Left ventricle myocardium inferior (tissue), 1 donor: Measurements from ENCODE around the gene CTTN. TPM values are rescaled to one million over a fixed set of nuclear protein-coding genes. Genes with fewer than 3 reads are reported as not detected.

ENCODE experiments used
- DNase-seq: peaks from one replicate; pipeline ENCODE4 v3.0.0-alpha.2; 2020
- H3K27ac ChIP-seq: fragments of 200-600 bp; replicated peaks from 2 replicates; pipeline ENCODE4 v1.8.0; 2021
- H3K27me3 ChIP-seq: fragments of 200-600 bp; 2 replicates; pipeline ENCODE4 v1.8.0; 2021; ENCODE audit warnings: low read depth
- H3K36me3 ChIP-seq: fragments of 200-600 bp; 2 replicates; pipeline ENCODE4 v1.8.0; 2021
- H3K4me1 ChIP-seq: fragments of 200-600 bp; 2 replicates; pipeline ENCODE4 v1.8.0; 2021
- H3K4me3 ChIP-seq: fragments of 200-600 bp; 2 replicates; pipeline ENCODE4 v1.8.0; 2021; ENCODE audit warnings: mild to moderate bottlenecking, moderate library complexity
- H3K9me3 ChIP-seq: fragments of 200-600 bp; replicated peaks from 2 replicates; pipeline ENCODE4 v1.8.0; 2021
- intact Hi-C: fragments of 100-400 bp; cut with micrococcal nuclease; formaldehyde crosslinking; loops from one replicate; pipeline ENCODE4 v1.11.0; 2022
- total RNA-seq: library from RNA; stranded (reverse); fragmentation: NEBNext Ultra II Directional; extraction: Animal tissue kit (Norgen Biotek cat#: 25700); gene quantifications from one replicate; pipeline ENCODE4 v1.2.1, GENCODE V29; 2021
- TF ChIP-seq, protein P1 (sequence below): fragments of 200-600 bp; IDR thresholded peaks from 2 replicates; pipeline ENCODE4 v1.8.0; 2021; ENCODE audit warnings: antibody characterized with exemption, mild to moderate bottlenecking, borderline replicate concordance
- donor health status: DM: no; HTN: yes; CAD: no; lungs with severe emphysema.

The CTTN gene
- total RNA-seq, 1 donor from 2014 or later, result 144 TPM

GRCh38 chr11:70436501-70436860, 38.2 kb downstream of the CTTN start:
- Histone ChIP-seq H3K9me3 (no peaks in the 10 kb centered on the region), H3K27ac (no peak overlapping the region), H3K27me3 (no peaks in the 10 kb centered on the region), H3K4me1 (no peaks in the 10 kb centered on the region), H3K4me3 (no peak overlapping the region), H3K36me3 (peaks cover 77% of the 10 kb centered on the region)
- intact Hi-C loops, result no loop called here
- DNase-seq, result no peak
- TF ChIP-seq, protein P1, sequence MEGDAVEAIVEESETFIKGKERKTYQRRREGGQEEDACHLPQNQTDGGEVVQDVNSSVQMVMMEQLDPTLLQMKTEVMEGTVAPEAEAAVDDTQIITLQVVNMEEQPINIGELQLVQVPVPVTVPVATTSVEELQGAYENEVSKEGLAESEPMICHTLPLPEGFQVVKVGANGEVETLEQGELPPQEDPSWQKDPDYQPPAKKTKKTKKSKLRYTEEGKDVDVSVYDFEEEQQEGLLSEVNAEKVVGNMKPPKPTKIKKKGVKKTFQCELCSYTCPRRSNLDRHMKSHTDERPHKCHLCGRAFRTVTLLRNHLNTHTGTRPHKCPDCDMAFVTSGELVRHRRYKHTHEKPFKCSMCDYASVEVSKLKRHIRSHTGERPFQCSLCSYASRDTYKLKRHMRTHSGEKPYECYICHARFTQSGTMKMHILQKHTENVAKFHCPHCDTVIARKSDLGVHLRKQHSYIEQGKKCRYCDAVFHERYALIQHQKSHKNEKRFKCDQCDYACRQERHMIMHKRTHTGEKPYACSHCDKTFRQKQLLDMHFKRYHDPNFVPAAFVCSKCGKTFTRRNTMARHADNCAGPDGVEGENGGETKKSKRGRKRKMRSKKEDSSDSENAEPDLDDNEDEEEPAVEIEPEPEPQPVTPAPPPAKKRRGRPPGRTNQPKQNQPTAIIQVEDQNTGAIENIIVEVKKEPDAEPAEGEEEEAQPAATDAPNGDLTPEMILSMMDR, result no peak

DNA sequence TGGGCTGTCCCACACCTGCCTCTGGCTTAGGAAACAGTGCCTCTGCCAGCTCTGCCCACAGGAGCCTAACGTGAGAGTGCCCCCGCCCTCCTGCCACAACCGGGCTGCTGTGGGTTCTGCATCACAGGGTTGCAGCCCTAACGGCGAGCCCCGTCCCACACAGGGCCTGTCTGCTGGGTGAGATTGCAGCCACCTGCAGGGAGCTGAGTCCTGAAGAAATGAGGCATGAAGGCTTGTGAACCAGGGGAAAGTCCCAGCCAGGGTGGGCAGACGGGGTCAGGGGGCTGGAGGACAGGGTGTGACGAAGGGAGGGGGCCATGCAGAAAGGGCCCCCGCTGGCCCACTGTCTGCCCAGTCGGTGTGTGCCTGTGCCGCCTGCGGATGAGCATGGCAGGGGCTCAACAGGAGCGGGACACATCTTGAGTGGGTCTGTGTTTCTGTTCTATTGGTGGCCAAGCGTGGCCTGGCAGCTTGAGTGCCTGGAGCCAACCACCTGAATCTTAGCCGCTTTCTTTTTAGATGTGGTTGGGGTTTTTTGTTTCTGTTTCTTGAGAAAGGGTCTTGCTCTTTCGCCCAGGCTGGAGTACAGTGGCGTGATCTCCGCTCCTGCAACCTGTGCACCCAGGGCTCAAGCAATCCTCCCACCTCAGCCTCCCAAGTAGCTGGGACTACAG, 38.9 kb downstream of the CTTN start:
- Histone ChIP-seq H3K36me3 (peaks cover 69% of the 10 kb centered on the region), H3K27me3 (no peaks in the 10 kb centered on the region), H3K27ac (no peak overlapping the region), H3K4me1 (no peaks in the 10 kb centered on the region), H3K9me3 (no peaks in the 10 kb centered on the region), H3K4me3 (no peak overlapping the region)
- intact Hi-C loops, result no loop called here
- no peak for DNase-seq
- TF ChIP-seq, protein P1, result no peak

DNA sequence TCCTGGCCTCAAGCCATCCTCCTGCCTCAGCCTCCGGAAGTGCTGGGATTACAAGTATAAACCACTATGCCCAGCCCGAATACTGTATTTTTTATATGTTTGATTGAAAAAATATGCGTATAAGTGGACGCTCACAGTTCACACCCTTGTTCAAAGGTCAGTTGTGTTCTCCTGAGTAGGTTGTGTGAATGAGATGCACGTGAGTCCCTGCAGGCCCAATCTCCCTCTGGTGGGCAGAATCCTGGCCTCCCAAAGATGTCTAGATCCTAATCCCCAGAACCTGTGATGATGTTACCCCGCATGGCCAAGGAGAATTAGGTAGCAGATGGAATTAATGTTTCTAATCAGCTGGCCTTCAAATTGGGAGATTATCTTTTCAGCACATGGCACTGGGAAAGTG, 41.9 kb downstream of the CTTN start:
- H3K9me3 ChIP-seq, result no peaks in the 10 kb centered on the region
- H3K4me3 ChIP-seq, result no peak overlapping the region
- DNase-seq, result no peak
- H3K27ac ChIP-seq, result no peak overlapping the region
- peaks cover 40% of the 10 kb centered on the region for H3K36me3 ChIP-seq
- TF ChIP-seq, protein P1, result no peak
- intact Hi-C loops, result no loop called here
- no peaks in the 10 kb centered on the region for H3K4me1 ChIP-seq
- peaks cover under 1% of the 10 kb centered on the region for H3K27me3 ChIP-seq

DNA sequence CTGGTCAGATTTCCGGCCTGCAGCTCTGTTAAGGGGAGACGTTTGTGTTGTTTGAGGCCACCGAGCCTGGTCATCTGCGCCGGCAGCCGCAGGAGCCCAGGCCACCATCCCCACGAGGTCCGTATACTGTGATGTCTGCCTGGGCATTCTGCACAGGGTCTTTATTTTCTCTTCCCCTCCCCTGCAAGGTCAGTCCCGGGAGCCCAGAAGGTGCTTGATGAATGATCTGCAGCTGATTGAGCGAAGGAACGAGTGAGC, 45.4 kb downstream of the CTTN start:
- Histone ChIP-seq H3K36me3 (peaks cover 9% of the 10 kb centered on the region), H3K4me3 (no peak overlapping the region)
- intact Hi-C loops, result no loop called here

DNA sequence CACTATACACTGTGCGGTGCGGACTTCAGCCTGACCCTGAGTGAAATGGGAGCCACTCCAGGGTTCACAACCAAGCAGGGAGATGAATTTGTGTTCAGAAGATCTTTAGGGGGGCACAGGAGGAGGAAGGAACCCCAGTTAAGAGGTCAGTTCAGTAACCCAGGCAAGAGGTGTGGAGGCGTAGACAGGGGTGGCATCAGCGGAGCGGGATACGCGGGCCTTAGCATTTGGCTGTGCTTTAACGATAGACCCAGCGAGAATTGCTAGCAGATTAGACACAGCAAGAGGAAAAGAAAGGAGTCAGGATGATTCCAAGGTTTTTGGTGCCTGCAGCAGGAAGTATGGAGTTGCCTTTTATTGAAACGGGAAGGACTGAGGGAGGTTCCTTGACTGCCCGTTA, 46.8 kb downstream of the CTTN start:
- no peaks in the 10 kb centered on the region for H3K36me3 ChIP-seq
- H3K9me3 ChIP-seq, result peaks cover 21% of the 10 kb centered on the region
- peaks cover 7% of the 10 kb centered on the region for H3K27me3 ChIP-seq
- DNase-seq, result no peak
- TF ChIP-seq, protein P1, result no peak
- H3K4me1 ChIP-seq, result no peaks in the 10 kb centered on the region
- H3K4me3 ChIP-seq, result no peak overlapping the region
- intact Hi-C loops, result no loop called here
- H3K27ac ChIP-seq, result no peak overlapping the region

More for the DNA sequence above, 45.4 kb downstream of the CTTN start:
- Histone ChIP-seq H3K4me1 (no peaks in the 10 kb centered on the region), H3K9me3 (peaks cover 7% of the 10 kb centered on the region), H3K27me3 (peaks cover 7% of the 10 kb centered on the region), H3K27ac (no peak overlapping the region)
- TF ChIP-seq, protein P1, result no peak
- no peak for DNase-seq
